LNCaP clone FGC (cell line): ENCODE measurements around the gene LTBP2.

Experiments used
- DNase-seq: peaks from one replicate; pipeline ENCODE4 v3.0.0-alpha.2; 2011; ENCODE audit warnings: low read depth
- H3K4me3 ChIP-seq: 2 replicates; pipeline ENCODE4 v1.5.1; 2011; ENCODE audit warnings: mild to moderate bottlenecking, low read depth, low read length, control low read depth
- CTCF ChIP-seq: IDR thresholded peaks from 2 replicates; pipeline ENCODE4 v1.5.1; 2012; ENCODE audit warnings: mild to moderate bottlenecking; ENCODE audit not compliant: control insufficient read depth, insufficient read depth; ENCODE audit errors: extremely low read depth

Gene LTBP2

GRCh38 chr14:74504874-74505720 is 106.9 kb downstream of the LTBP2 start:
- H3K4me3 ChIP-seq: no peak overlapping the region
- DNase-seq: no peak
- TF ChIP-seq CTCF: no peak

DNA sequence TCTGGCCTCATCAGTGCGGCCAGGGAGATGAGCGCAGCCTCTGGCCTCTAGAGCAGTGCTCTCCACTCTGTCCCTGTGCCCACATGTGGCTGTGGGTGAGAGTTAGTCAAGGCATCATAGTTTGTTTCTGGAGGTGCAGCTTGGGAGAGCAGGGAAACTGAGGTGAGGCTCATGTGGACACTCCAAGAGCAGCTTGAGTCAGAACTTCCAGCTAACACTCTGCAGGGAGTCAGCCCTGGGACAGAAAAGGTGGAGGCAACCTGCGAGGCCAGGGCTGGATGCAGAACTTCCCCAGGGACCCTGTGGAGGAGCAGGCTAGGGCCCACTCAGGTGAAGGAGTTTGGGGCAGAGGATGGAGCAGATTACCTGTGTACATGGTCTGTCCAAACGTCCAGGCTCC is 107.6 kb downstream of the LTBP2 start:
- H3K4me3 ChIP-seq: no peak overlapping the region
- no peak for DNase-seq
- TF ChIP-seq CTCF: no peak

- H3K4me3 ChIP-seq: no peak overlapping the region
- DNase-seq: no peak
- no peak for TF ChIP-seq CTCF
These were observed 108.1 kb downstream of the LTBP2 start for GRCh38 chr14:74503938-74504335.

- no peak for TF ChIP-seq CTCF
- DNase-seq: no peak
- no peak overlapping the region for H3K4me3 ChIP-seq
These were observed 108.6 kb downstream of the LTBP2 start for GRCh38 chr14:74503291-74503937.

DNA sequence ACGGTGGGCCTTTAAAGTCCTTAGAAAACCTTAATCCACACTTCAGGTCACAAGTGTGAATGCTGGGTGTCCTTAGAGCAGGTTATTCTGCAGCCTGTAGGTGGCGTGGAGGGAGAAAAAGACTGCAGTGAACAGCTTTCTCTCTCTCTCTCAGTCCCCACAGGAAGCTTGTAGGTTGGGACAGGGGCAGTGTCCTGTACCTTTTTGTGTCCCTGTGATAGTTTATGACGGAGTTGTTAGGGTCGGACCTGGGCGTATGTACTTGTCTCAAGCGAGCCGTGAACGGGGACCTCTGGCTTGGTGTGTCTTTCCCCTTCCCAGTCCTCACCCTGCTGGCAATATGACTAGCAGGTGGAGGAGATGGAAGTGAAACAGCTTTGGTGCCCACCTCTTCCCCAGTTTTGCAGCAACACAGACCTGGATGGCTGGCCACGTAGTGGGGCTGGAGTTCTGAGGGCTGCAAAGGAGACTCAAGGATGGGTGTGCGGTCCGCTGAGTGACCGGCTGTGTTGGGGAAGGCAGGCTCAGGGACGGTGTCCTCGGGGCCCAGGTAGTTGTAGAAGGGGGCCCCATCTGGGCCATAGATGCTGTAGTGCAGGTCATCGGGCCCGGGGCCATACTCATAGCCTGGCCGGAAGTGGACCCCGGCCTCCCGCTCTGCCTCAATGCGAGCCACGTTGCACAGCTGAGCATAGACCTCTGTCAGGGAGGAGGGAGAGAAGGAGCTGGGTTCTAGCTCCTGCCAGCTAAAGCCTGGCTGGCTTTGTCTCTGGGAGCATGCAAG is 109.6 kb downstream of the LTBP2 start:
- no peak overlapping the region for H3K4me3 ChIP-seq
- TF ChIP-seq CTCF: peak; percentile 71
- DNase-seq: no peak

GRCh38 chr14:74501691-74502090 is 110.3 kb downstream of the LTBP2 start:
- no peak overlapping the region for H3K4me3 ChIP-seq
- TF ChIP-seq CTCF: no peak
- no peak for DNase-seq
